Sigmoid colon (tissue), 7 donors: ENCODE data around the gene NTNG2. TPM values are rescaled to one million over a fixed set of nuclear protein-coding genes. Genes with fewer than 3 reads are reported as not detected.

Experiments used
- DNase-seq: peaks from one replicate; pipeline ENCODE4 v3.0.0-alpha.2; 2019
- H3K27ac ChIP-seq, 4 donors: fragments of 200-600 bp; sonication (generic); one replicate each; pipeline ENCODE4 v1.5.1; 2016 to 2019; ENCODE audit warnings: mild to moderate bottlenecking in 1 of 4
- H3K27me3 ChIP-seq, 3 donors: fragments of 200-600 bp; sonication (generic); one replicate each; pipeline ENCODE4 v1.5.1; 2019; ENCODE audit warnings: mild to moderate bottlenecking in 1 of 3
- H3K36me3 ChIP-seq, 4 donors: fragments of 200-600 bp; sonication (generic); one replicate each; pipeline ENCODE4 v1.5.1; 2016 to 2019
- H3K4me1 ChIP-seq, 4 donors: fragments of 200-600 bp; sonication (generic); one replicate each; pipeline ENCODE4 v1.5.1; 2017 to 2019
- H3K4me3 ChIP-seq, 4 donors: fragments of 200-600 bp; sonication (generic); one replicate each; pipeline ENCODE4 v1.5.1; 2017 to 2019; ENCODE audit warnings: mild to moderate bottlenecking in 2 of 4, moderate library complexity in 1 of 4
- H3K9me3 ChIP-seq, 4 donors: fragments of 200-600 bp in 3 of 4; sonication (generic) in 3 of 4; one replicate each; pipeline versions ENCODE4 v1.5.1 to v1.6.1; 2013 to 2019
- EP300 ChIP-seq, 4 donors: sonication (generic); formaldehyde crosslinking; IDR thresholded peaks; one replicate each; pipeline ENCODE4 v1.6.1; 2017; ENCODE audit warnings: antibody characterized with exemption in 4 of 4
- POLR2A ChIP-seq, 2 donors: fragments of 450-650 bp; IDR thresholded peaks; one replicate each; pipeline ENCODE4 v1.6.1; 2016; ENCODE audit warnings: antibody characterized with exemption in 2 of 2, mild to moderate bottlenecking in 2 of 2, moderate library complexity in 2 of 2
- POLR2AphosphoS5 ChIP-seq, 4 donors: sonication (generic); formaldehyde crosslinking; IDR thresholded peaks; one replicate each; pipeline ENCODE4 v1.6.1; 2017; ENCODE audit warnings: antibody characterized with exemption in 4 of 4
- WGBS, 2 donors: extraction: QIAGEN DNeasy Blood & Tissue Kit; methylation state at CpG; one replicate each; pipeline ENCODE4 v1.1.7; 2013; 5-methylcytosine and 5-hydroxymethylcytosine counted together
- intact Hi-C: fragments of 100-400 bp; cut with DNase I; formaldehyde crosslinking; loops from one replicate; pipeline ENCODE4 v1.15.1; 2023
- polyA plus RNA-seq, 3 donors: library from polyadenylated mRNA; stranded (reverse); fragments of 200-250 nt; gene quantifications; one replicate each; pipeline ENCODE4 v1.2.3, GENCODE V29; 2013
- total RNA-seq, 4 donors: library from RNA; depleted of rRNA; stranded (reverse); fragments of >200 nt; gene quantifications; one replicate each; pipeline ENCODE4 v1.1.0, GENCODE V29; 2016
- TF ChIP-seq, protein P1 (sequence below), 4 experiments: fragments of 450-650 bp in 3 of 4; fragments of 200-600 bp in 1 of 4; IDR thresholded peaks; one replicate each; pipeline ENCODE4 v1.5.1; 2016 to 2019; ENCODE audit warnings: antibody characterized with exemption in 4 of 4, mild to moderate bottlenecking in 3 of 4, moderate library complexity in 2 of 4
- donor health status: healthy with polysubstance abuse.
- donor health status: Bipolar disorder and iron deficiency.
- donor health status: healthy.

NTNG2 gene
- total and polyA plus RNA-seq, 7 donors = 0.28 to 12.0 (median 0.55) TPM; not detected in 1

DNA sequence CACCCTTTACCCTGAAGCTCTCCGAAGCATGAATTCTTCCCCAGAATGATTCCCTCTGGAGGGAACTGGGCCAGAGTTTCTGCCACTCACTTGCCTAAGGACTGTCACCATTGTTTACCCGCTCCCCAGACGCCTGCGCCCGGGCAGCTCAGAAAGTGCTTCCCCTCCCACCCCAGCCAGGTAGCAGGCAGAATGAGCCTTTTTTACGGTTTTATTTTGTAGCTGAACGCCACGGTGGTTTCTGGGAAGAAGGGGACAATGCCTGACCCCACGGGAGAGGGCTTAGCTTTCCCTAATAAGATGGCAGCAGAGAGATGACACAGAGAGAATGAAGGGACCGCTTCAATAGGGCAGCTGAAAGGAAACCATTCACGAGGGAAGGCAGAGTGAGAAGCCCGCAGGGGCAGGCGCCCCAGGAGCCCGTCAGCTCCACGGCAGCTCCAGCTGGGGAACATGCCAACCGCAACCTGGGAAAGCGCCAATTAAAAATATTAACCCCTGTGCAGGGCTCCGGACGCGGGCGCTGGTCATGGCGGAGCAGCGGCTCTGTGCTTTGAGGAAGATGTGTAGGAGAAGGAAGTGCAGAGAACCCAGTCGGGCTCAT is 20.4 kb upstream of the NTNG2 start:
- 5% methylated on average over 24 of the region's 24 CpGs for WGBS, 2 donors
- H3K27me3 ChIP-seq = peaks cover 12 to 94% (median 69%) of the 10 kb centered on the region in 3 donors
- H3K27ac ChIP-seq = no peak overlapping the region
- no peak for DNase-seq
- H3K9me3 ChIP-seq = no peaks in the 10 kb centered on the region
- TF ChIP-seq POLR2A (IDR thresholded peaks at IDR 0.05) = no peak
- TF ChIP-seq POLR2AphosphoS5 (IDR thresholded peaks at IDR 0.05) = no peak
- TF ChIP-seq EP300 (IDR thresholded peaks at IDR 0.05) = no peak
- TF ChIP-seq, protein P1, sequence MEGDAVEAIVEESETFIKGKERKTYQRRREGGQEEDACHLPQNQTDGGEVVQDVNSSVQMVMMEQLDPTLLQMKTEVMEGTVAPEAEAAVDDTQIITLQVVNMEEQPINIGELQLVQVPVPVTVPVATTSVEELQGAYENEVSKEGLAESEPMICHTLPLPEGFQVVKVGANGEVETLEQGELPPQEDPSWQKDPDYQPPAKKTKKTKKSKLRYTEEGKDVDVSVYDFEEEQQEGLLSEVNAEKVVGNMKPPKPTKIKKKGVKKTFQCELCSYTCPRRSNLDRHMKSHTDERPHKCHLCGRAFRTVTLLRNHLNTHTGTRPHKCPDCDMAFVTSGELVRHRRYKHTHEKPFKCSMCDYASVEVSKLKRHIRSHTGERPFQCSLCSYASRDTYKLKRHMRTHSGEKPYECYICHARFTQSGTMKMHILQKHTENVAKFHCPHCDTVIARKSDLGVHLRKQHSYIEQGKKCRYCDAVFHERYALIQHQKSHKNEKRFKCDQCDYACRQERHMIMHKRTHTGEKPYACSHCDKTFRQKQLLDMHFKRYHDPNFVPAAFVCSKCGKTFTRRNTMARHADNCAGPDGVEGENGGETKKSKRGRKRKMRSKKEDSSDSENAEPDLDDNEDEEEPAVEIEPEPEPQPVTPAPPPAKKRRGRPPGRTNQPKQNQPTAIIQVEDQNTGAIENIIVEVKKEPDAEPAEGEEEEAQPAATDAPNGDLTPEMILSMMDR (IDR thresholded peaks at IDR 0.05) = no peak
- H3K36me3 ChIP-seq = no peaks in the 10 kb centered on the region
- H3K4me1 ChIP-seq = peaks cover 0 to 10% (median 8%) of the 10 kb centered on the region in 4 donors
- intact Hi-C loops = no loop called here
- H3K4me3 ChIP-seq = peak overlapping the region in 1 of 4 donors; percentile 16

DNA sequence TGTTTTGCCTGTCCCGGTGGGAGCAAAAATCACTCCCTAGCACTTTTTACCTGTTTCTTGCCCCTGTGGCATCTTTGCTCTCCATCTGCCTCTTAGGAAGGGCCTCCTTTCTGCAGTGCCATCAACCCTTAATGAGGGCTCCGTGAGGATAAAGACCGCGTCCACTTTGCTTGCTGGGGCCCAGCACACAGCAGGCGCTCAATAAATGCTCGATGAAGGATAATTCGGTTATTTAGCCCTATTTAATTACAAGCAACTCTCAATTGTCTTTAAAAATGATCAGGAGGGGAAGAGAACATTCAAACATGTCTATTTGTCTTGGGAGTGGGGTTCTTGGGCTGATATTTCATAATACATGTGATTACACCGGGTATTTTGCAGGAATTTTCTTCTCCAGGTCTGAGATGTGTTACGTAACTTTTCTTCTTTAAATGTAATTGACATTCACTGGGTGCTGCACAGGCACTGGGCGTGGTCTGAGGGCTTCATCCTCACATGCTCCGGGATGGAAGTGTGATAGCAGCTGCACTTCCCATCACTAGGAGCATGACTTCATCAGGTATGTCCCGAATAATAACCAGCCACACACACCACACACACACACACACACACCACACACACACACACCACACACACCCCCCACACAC is 19.8 kb upstream of the NTNG2 start:
- Histone ChIP-seq H3K9me3 (no peaks in the 10 kb centered on the region), H3K27me3 (peaks cover 12 to 94% (median 67%) of the 10 kb centered on the region in 3 donors), H3K4me3 (peak overlapping the region in 1 of 4 donors; percentile 16), H3K4me1 (peaks cover 0 to 10% (median 8%) of the 10 kb centered on the region in 4 donors), H3K36me3 (no peaks in the 10 kb centered on the region), H3K27ac (no peak overlapping the region)
- WGBS, 2 donors = 44 to 56% methylated on average over 12 of the region's 12 CpGs
- no peak for DNase-seq
- intact Hi-C loops = no loop called here
- no peak for TF ChIP-seq EP300 (IDR thresholded peaks at IDR 0.05)
- no peak for TF ChIP-seq POLR2A (IDR thresholded peaks at IDR 0.05)
- TF ChIP-seq POLR2AphosphoS5 (IDR thresholded peaks at IDR 0.05) = no peak
- TF ChIP-seq, protein P1 (IDR thresholded peaks at IDR 0.05) = no peak

DNA sequence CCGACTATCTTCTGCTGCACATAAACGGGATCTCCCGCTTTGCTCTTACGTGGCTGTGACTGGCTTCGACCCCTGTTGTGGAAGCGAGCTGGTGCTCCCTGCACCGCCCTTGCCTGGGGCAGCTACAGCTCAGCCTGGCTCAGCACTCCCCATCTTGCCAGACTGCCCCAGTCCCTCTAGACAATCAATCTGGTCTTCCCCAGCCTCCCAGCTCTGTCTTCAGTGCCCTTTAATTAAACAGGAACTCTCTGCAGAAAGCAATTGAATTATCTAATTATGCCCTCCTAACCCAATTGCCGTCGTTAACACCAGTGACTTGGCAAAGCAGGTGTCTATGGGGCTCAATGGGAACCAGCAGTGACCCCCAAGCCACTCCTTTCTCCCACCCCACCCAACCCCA is 18.9 kb upstream of the NTNG2 start:
- no peaks in the 10 kb centered on the region for H3K36me3 ChIP-seq
- no peak overlapping the region for H3K4me3 ChIP-seq
- H3K9me3 ChIP-seq = no peaks in the 10 kb centered on the region
- peaks cover 12 to 94% (median 67%) of the 10 kb centered on the region in 3 donors for H3K27me3 ChIP-seq
- no peak for TF ChIP-seq POLR2A (IDR thresholded peaks at IDR 0.05)
- TF ChIP-seq EP300 (IDR thresholded peaks at IDR 0.05) = no peak
- no peak for TF ChIP-seq POLR2AphosphoS5 (IDR thresholded peaks at IDR 0.05)
- TF ChIP-seq, protein P1 (IDR thresholded peaks at IDR 0.05) = no peak
- WGBS, 2 donors = 44 to 46% methylated on average over 9 of the region's 9 CpGs
- H3K27ac ChIP-seq = no peak overlapping the region
- DNase-seq = no peak
- peaks cover 0 to 10% (median 8%) of the 10 kb centered on the region in 4 donors for H3K4me1 ChIP-seq
- intact Hi-C loops = no loop called here

- TF ChIP-seq, protein P1 (IDR thresholded peaks at IDR 0.05) = no peak
- no peak for TF ChIP-seq POLR2A (IDR thresholded peaks at IDR 0.05)
- no peak for TF ChIP-seq POLR2AphosphoS5 (IDR thresholded peaks at IDR 0.05)
- TF ChIP-seq EP300 (IDR thresholded peaks at IDR 0.05) = no peak
- intact Hi-C loops = no loop called here
- no peaks in the 10 kb centered on the region for H3K9me3 ChIP-seq
- H3K36me3 ChIP-seq = no peaks in the 10 kb centered on the region
- DNase-seq = no peak
- H3K4me3 ChIP-seq = no peak overlapping the region
- H3K27ac ChIP-seq = no peak overlapping the region
- peaks cover 12 to 94% (median 71%) of the 10 kb centered on the region in 3 donors for H3K27me3 ChIP-seq
- H3K4me1 ChIP-seq = peaks cover 0 to 10% (median 8%) of the 10 kb centered on the region in 4 donors
- 23 to 50% methylated on average over 6 of the region's 6 CpGs for WGBS, 2 donors
Measured at GRCh38 chr9:132143359-132143758, 18.5 kb upstream of the NTNG2 start.
